Bronchial epithelial cell (primary cell): ENCODE results near the gene MAGIX. TPM values are rescaled to one million over a fixed set of nuclear protein-coding genes. Genes with fewer than 3 reads are reported as not detected.

Experiments
- DNase-seq: peaks from one replicate; pipeline ENCODE4 v3.0.0-alpha.2; 2010; ENCODE audit warnings: low read depth
- FAIRE-seq: peaks from 2 replicates; lab custom pipeline; 2011; peaks lifted over from hg19 to GRCh38; lab: Jason Lieb, UNC
- H3K27me3 ChIP-seq: 2 replicates; pipeline ENCODE4 v1.5.1; 2011; ENCODE audit warnings: low read length; ENCODE audit not compliant: control insufficient read depth, insufficient read depth
- H3K36me3 ChIP-seq: 2 replicates; pipeline ENCODE4 v1.5.1; 2011; ENCODE audit warnings: low read length; ENCODE audit not compliant: control insufficient read depth, insufficient read depth
- H3K4me3 ChIP-seq: 2 replicates; pipeline ENCODE4 v1.5.1; 2011; ENCODE audit warnings: mild to moderate bottlenecking, low read depth, low read length, control low read depth
- CTCF ChIP-seq: IDR thresholded peaks from 2 replicates; pipeline ENCODE4 v1.5.1; 2011; ENCODE audit warnings: mild to moderate bottlenecking, moderate library complexity, low read length, control low read depth, inconsistent platforms; ENCODE audit not compliant: insufficient read depth, severe bottlenecking
- total RNA-seq: library from RNA; depleted of rRNA; stranded (reverse); fragments of >200 nt; gene quantifications from 2 replicates; pipeline ENCODE4 v1.2.1, GENCODE V29; 2014

MAGIX gene
- total RNA-seq, 1 donor from 2014 or later = 3.7 TPM

GRCh38 chrX:49203536-49203935, 41.0 kb downstream of the MAGIX start:
- FAIRE-seq (no peak), DNase-seq (no peak)
- TF ChIP-seq CTCF = no peak
- H3K4me3 ChIP-seq = no peak overlapping the region
- no peaks in the 10 kb centered on the region for H3K27me3 ChIP-seq
- no peaks in the 10 kb centered on the region for H3K36me3 ChIP-seq

- Histone ChIP-seq H3K4me3 (no peak overlapping the region), H3K36me3 (no peaks in the 10 kb centered on the region), H3K27me3 (no peaks in the 10 kb centered on the region)
- no peak for TF ChIP-seq CTCF
- DNase-seq = no peak
- FAIRE-seq = no peak
Measured at GRCh38 chrX:49204017-49204416, 41.5 kb downstream of the MAGIX start.

GRCh38 chrX:49204709-49205108, 42.2 kb downstream of the MAGIX start:
- FAIRE-seq = no peak
- no peak overlapping the region for H3K4me3 ChIP-seq

GRCh38 chrX:49205443-49205842, 42.9 kb downstream of the MAGIX start:
- FAIRE-seq (peak; percentile 79), DNase-seq (no peak)
- Histone ChIP-seq H3K4me3 (no peak overlapping the region), H3K27me3 (no peaks in the 10 kb centered on the region), H3K36me3 (no peaks in the 10 kb centered on the region)
- TF ChIP-seq CTCF = no peak

More at GRCh38 chrX:49204709-49205108, 42.2 kb downstream of the MAGIX start:
- no peak for TF ChIP-seq CTCF
- no peaks in the 10 kb centered on the region for H3K27me3 ChIP-seq
- DNase-seq = no peak
- no peaks in the 10 kb centered on the region for H3K36me3 ChIP-seq

DNA sequence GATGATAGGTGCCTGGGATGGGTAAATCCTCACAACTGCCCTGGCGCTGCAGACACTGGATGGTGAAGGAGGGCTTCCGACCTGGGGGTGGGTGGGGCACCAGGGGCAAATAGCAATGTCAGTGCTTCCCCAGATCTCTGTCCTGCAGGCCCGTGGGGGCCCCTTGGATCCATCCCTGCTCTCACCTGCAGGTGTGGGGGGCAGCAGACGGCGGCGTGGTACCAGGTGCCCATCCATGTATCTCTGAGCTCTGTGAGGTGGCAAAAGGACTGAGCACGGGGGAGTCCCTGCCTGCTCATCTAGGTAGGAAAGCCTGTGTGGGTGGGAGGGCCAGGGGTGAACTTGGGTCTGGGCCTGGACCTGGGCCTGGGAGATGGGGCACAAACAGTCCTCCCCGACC, 44.0 kb downstream of the MAGIX start:
- Histone ChIP-seq H3K4me3 (no peak overlapping the region), H3K36me3 (no peaks in the 10 kb centered on the region), H3K27me3 (no peaks in the 10 kb centered on the region)
- FAIRE-seq (no peak), DNase-seq (no peak)
- no peak for TF ChIP-seq CTCF

- H3K4me3 ChIP-seq = no peak overlapping the region
- DNase-seq = no peak
- no peak for FAIRE-seq
Measured at GRCh38 chrX:49208399-49208798, 45.8 kb downstream of the MAGIX start.

More at GRCh38 chrX:49208399-49208798, 45.8 kb downstream of the MAGIX start:
- no peaks in the 10 kb centered on the region for H3K36me3 ChIP-seq
- H3K27me3 ChIP-seq = no peaks in the 10 kb centered on the region
- no peak for TF ChIP-seq CTCF
